CD14-positive monocyte (primary cell): ENCODE data around the gene ABTB2. TPM values are rescaled to one million over a fixed set of nuclear protein-coding genes. Genes with fewer than 3 reads are reported as not detected.

Source experiments
- DNase-seq, 3 donors: peaks; one replicate each; pipeline ENCODE4 v3.0.0-alpha.2; 2011 to 2022
- H2AFZ ChIP-seq: 2 replicates; pipeline ENCODE4 v1.6.0; 2012; ENCODE audit warnings: mild to moderate bottlenecking, low read depth, low read length, inconsistent platforms; ENCODE audit not compliant: insufficient read depth, poor library complexity, severe bottlenecking
- H3K27ac ChIP-seq, 2 donors: 1 replicate in 1 of 2; 2 replicates in 1 of 2; pipeline ENCODE4 v1.5.1; 2012 to 2013; ENCODE audit warnings: low read length in 2 of 2, control low read depth in 1 of 2, inconsistent platforms in 1 of 2, low read depth in 1 of 2, mild to moderate bottlenecking in 1 of 2
- H3K27me3 ChIP-seq, 2 donors: one replicate each; pipeline versions ENCODE4 v1.6.0 to v1.6.1; 2011 to 2013; ENCODE audit warnings: low read length in 2 of 2; ENCODE audit not compliant: control insufficient read depth in 2 of 2, insufficient read depth in 2 of 2
- H3K36me3 ChIP-seq, 2 donors: replicated peaks in 1 of 2; 1 replicate in 1 of 2; 2 replicates in 1 of 2; pipeline versions ENCODE4 v1.5.1 to v1.6.1; 2012 to 2013; ENCODE audit warnings: low read length in 2 of 2, control low read depth in 1 of 2, inconsistent platforms in 1 of 2, mild to moderate bottlenecking in 1 of 2; ENCODE audit not compliant: insufficient read depth in 2 of 2, control insufficient read depth in 1 of 2
- H3K4me1 ChIP-seq, 2 donors: 1 replicate in 1 of 2; 2 replicates in 1 of 2; pipeline versions ENCODE4 v1.5.1 to v1.6.1; 2012 to 2013; ENCODE audit warnings: low read length in 2 of 2, control low read depth in 1 of 2, inconsistent platforms in 1 of 2, mild to moderate bottlenecking in 1 of 2, moderate library complexity in 1 of 2; ENCODE audit not compliant: insufficient read depth in 2 of 2, control insufficient read depth in 1 of 2
- H3K4me2 ChIP-seq: replicated peaks from 2 replicates; pipeline ENCODE3; 2012; ENCODE audit warnings: low read length, moderate library complexity, mild to moderate bottlenecking; ENCODE audit not compliant: poor library complexity, severe bottlenecking; ENCODE audit errors: extremely low read depth
- H3K4me3 ChIP-seq, 3 experiments: fragments of 200-600 bp in 1 of 3; sonication (generic) in 1 of 3; replicated peaks in 1 of 3; 1 replicate in 2 of 3; 2 replicates in 1 of 3; pipeline ENCODE4 v1.5.1; 2011 to 2013; ENCODE audit warnings: low read length in 3 of 3, mild to moderate bottlenecking in 3 of 3, control low read depth in 2 of 3, low read depth in 2 of 3, inconsistent platforms in 1 of 3, moderate library complexity in 1 of 3
- H3K79me2 ChIP-seq: 2 replicates; pipeline ENCODE4 v1.6.0; 2012; ENCODE audit warnings: mild to moderate bottlenecking, control low read depth, inconsistent platforms, low read length, moderate library complexity; ENCODE audit not compliant: insufficient read depth
- H3K9ac ChIP-seq: 2 replicates; pipeline ENCODE4 v1.6.0; 2017; ENCODE audit warnings: low read length, mild to moderate bottlenecking; ENCODE audit not compliant: insufficient read depth, poor library complexity, severe bottlenecking
- H3K9me3 ChIP-seq, 2 donors: replicated peaks in 1 of 2; 1 replicate in 1 of 2; 2 replicates in 1 of 2; pipeline versions ENCODE4 v1.5.1 to v1.6.1; 2012 to 2013; ENCODE audit warnings: low read length in 2 of 2, control low read depth in 1 of 2; ENCODE audit not compliant: control insufficient read depth in 1 of 2, insufficient read depth in 1 of 2
- H4K20me1 ChIP-seq: 2 replicates; pipeline ENCODE4 v1.6.0; 2012; ENCODE audit warnings: mild to moderate bottlenecking, low read length, control low read depth, moderate library complexity; ENCODE audit not compliant: insufficient read depth
- H3K27ac Mint-ChIP-seq, 7 donors: one replicate each; pipeline ENCODE4 v1.8.0; 2020; ENCODE audit warnings: mild to moderate bottlenecking in 7 of 7, mixed read lengths in 7 of 7, moderate library complexity in 6 of 7, inconsistent platforms in 2 of 7
- H3K27me3 Mint-ChIP-seq, 3 donors: one replicate each; pipeline ENCODE4 v1.8.0; 2021 to 2022; ENCODE audit warnings: low read depth in 3 of 3, mild to moderate bottlenecking in 3 of 3, mixed read lengths in 3 of 3, moderate library complexity in 3 of 3, inconsistent platforms in 1 of 3
- H3K36me3 Mint-ChIP-seq, 2 donors: one replicate each; pipeline ENCODE4 v1.8.0; 2020; ENCODE audit warnings: mixed read lengths in 2 of 2, inconsistent platforms in 1 of 2, mild to moderate bottlenecking in 1 of 2
- H3K4me1 Mint-ChIP-seq: one replicate; pipeline ENCODE4 v1.8.0; 2020; ENCODE audit warnings: mild to moderate bottlenecking, mixed read lengths
- H3K4me3 Mint-ChIP-seq, 2 donors: one replicate each; pipeline ENCODE4 v1.8.0; 2020; ENCODE audit warnings: mild to moderate bottlenecking in 2 of 2, mixed read lengths in 2 of 2, moderate library complexity in 1 of 2
- H3K9me3 Mint-ChIP-seq, 7 donors: one replicate each; pipeline ENCODE4 v1.8.0; 2020 to 2022; ENCODE audit warnings: mixed read lengths in 7 of 7, mild to moderate bottlenecking in 6 of 7, moderate library complexity in 6 of 7, inconsistent platforms in 2 of 7
- WGBS: methylation state at CpG from one replicate; pipeline ENCODE4 v1.1.5; 2013; ENCODE audit warnings: missing lambda C conversion rate; ENCODE audit not compliant: insufficient coverage; 5-methylcytosine and 5-hydroxymethylcytosine counted together
- intact Hi-C, 2 donors: fragments of 100-400 bp; cut with micrococcal nuclease; formaldehyde crosslinking; loops; one replicate each; pipeline versions ENCODE4 v1.15.0 to v1.15.1; 2023
- polyA plus RNA-seq, 3 donors: library from polyadenylated mRNA; depleted of rRNA in 1 of 3; unstranded in 2 of 3; stranded (reverse) in 1 of 3; fragments of 300-500 nt in 2 of 3; fragments of >200 nt in 1 of 3; fragmentation: Illumina TruSeq in 2 of 3; gene quantifications; 1 replicate in 2 of 3; 2 replicates in 1 of 3; pipeline ENCODE4 v1.2.3, GENCODE V29; 2012 to 2021
- TF ChIP-seq, protein P1 (sequence below): fragments of 200-600 bp; IDR thresholded peaks from one replicate; pipeline ENCODE4 v1.8.0; 2022; ENCODE audit warnings: antibody characterized with exemption, mild to moderate bottlenecking

ABTB2 gene
- polyA plus RNA-seq, 3 donors, result 0.25 to 1.7 (median 0.26) TPM

DNA sequence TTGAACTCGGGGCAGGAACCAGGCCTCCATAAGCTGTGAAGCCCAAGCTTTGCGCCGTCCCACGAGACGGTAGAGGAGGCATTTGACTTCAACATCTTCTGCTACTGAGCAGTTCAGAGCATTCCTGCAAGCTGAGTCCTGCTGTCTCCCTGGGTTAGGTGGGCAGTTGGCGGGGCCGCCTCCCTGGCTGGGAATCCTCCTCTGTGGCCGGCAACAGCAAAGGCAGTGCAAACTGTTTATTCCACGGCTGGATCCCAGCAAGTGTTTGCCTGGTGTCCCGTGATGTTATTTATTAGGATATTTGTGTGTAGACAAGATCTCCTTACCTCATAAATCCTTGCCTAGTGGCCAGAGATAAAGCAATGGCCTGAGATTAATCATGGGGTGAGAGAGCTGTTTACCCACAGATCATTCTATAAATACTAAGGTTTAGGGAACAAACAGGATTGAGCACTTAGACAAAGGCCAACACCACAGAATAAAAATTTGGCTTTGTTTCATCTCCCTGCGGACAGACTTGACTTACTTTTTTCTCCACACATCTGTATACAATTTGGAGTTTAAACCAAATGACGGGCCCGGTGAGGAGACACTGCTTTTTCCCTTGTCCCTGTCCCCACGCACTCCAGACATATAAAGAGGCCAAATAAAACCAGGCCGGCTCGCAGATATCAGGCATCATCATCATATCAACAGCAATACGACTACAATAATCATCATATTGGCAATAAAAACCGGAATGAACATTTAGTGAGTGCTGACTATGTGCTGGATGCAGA lies 189.0 kb downstream of the ABTB2 start:
- Mint-ChIP-seq H3K4me1 (peaks cover 1% of the 10 kb centered on the region), H3K36me3 (peaks cover 2% of the 10 kb centered on the region in 2 donors), H3K9me3 (peaks cover 0 to 2% (median 0%) of the 10 kb centered on the region in 7 donors), H3K4me3 (no peak overlapping the region), H3K27me3 (peaks cover 0 to 4% (median 3%) of the 10 kb centered on the region in 3 donors), H3K27ac (no peak overlapping the region)
- no peak for DNase-seq
- H3K27ac ChIP-seq, result no peak overlapping the region
- no peak overlapping the region for H2AFZ ChIP-seq
- no peak overlapping the region for H3K9ac ChIP-seq
- H3K36me3 ChIP-seq, result no peaks in the 10 kb centered on the region
- intact Hi-C loops, result no loop called here
- H4K20me1 ChIP-seq, result no peaks in the 10 kb centered on the region
- no peaks in the 10 kb centered on the region for H3K9me3 ChIP-seq
- no peak overlapping the region for H3K4me3 ChIP-seq
- no peaks in the 10 kb centered on the region for H3K27me3 ChIP-seq
- H3K4me2 ChIP-seq, result no peak overlapping the region
- WGBS, result 78% methylated on average over 6 of the region's 18 CpGs
- peaks cover 0 to 1% of the 10 kb centered on the region in 2 donors for H3K4me1 ChIP-seq
- H3K79me2 ChIP-seq, result no peaks in the 10 kb centered on the region
- TF ChIP-seq, protein P1, sequence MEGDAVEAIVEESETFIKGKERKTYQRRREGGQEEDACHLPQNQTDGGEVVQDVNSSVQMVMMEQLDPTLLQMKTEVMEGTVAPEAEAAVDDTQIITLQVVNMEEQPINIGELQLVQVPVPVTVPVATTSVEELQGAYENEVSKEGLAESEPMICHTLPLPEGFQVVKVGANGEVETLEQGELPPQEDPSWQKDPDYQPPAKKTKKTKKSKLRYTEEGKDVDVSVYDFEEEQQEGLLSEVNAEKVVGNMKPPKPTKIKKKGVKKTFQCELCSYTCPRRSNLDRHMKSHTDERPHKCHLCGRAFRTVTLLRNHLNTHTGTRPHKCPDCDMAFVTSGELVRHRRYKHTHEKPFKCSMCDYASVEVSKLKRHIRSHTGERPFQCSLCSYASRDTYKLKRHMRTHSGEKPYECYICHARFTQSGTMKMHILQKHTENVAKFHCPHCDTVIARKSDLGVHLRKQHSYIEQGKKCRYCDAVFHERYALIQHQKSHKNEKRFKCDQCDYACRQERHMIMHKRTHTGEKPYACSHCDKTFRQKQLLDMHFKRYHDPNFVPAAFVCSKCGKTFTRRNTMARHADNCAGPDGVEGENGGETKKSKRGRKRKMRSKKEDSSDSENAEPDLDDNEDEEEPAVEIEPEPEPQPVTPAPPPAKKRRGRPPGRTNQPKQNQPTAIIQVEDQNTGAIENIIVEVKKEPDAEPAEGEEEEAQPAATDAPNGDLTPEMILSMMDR, result no peak

DNA sequence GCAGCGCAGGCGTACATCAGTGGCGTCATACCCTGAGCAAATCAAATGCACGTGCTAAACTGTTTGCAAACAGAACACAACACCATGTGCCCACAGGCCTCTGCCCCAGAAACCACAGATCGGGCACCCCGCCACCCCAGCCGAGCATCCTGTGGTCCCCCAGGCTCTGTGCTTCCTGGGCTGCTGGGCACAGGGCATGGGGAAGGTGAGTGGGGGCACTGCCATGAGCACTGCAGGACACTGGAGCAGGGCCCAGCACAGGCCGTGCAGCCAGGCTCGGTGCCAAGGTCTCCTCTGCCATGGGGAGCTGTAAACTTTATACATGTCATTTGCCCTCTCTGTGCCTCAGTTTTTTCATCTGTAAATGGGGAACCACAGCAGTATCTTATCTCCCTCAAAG lies 189.8 kb downstream of the ABTB2 start:
- Histone ChIP-seq H3K4me1 (no peaks in the 10 kb centered on the region), H3K4me3 (no peak overlapping the region), H2AFZ (no peak overlapping the region), H3K36me3 (no peaks in the 10 kb centered on the region), H3K4me2 (no peak overlapping the region), H3K9me3 (no peaks in the 10 kb centered on the region), H3K27me3 (no peaks in the 10 kb centered on the region), H4K20me1 (no peaks in the 10 kb centered on the region), H3K27ac (no peak overlapping the region), H3K9ac (no peak overlapping the region), H3K79me2 (no peaks in the 10 kb centered on the region)
- DNase-seq, result no peak
- Mint-ChIP-seq H3K9me3 (peaks cover 0 to 2% (median 0%) of the 10 kb centered on the region in 7 donors), H3K27ac (no peak overlapping the region), H3K27me3 (peaks cover 0 to 4% (median under 1%) of the 10 kb centered on the region in 3 donors), H3K36me3 (peaks cover 2% of the 10 kb centered on the region in 2 donors), H3K4me1 (no peaks in the 10 kb centered on the region), H3K4me3 (no peak overlapping the region)
- TF ChIP-seq, protein P1, result no peak
- 73% methylated on average over 8 of the region's 9 CpGs for WGBS
- intact Hi-C loops, result no loop called here
